SIG-M5 treated with dmso at 0.1 percent for 504 hours (cell line): ENCODE data around the gene NAA60.
"Not testable (repeated sequence)": the region's sequence is repeated elsewhere in the genome, so short reads cannot be mapped to it uniquely, and the experiment has no call there.

Experiments used
- DNase-seq: peaks from one replicate; lab custom pipeline; 2025; ENCODE audit not compliant: unreplicated experiment; lab: John Stamatoyannopoulos, UW

The NAA60 gene

GRCh38 chr16:3461151-3461550 lies 17.7 kb downstream of the NAA60 start:
- DNase-seq = peak; percentile 26

GRCh38 chr16:3465301-3465700 lies 21.8 kb downstream of the NAA60 start:
- DNase-seq = no peak

- DNase-seq = no peak
Observed at GRCh38 chr16:3465911-3466584, 22.6 kb downstream of the NAA60 start.

- no peak for DNase-seq
Observed at GRCh38 chr16:3467182-3467581, 23.7 kb downstream of the NAA60 start.

GRCh38 chr16:3467921-3468320 lies 24.4 kb downstream of the NAA60 start:
- peak; percentile 54 for DNase-seq

GRCh38 chr16:3468501-3468900 lies 25.0 kb downstream of the NAA60 start:
- DNase-seq = no peak

- DNase-seq = no peak
Observed at GRCh38 chr16:3469736-3470135, 26.3 kb downstream of the NAA60 start.

- no peak for DNase-seq
Observed at GRCh38 chr16:3470723-3471122, 27.2 kb downstream of the NAA60 start.

GRCh38 chr16:3471518-3472176 lies 28.2 kb downstream of the NAA60 start:
- DNase-seq = no peak

GRCh38 chr16:3472878-3473595 lies 29.6 kb downstream of the NAA60 start:
- DNase-seq = no peak

GRCh38 chr16:3473596-3473943 lies 30.1 kb downstream of the NAA60 start:
- not testable (repeated sequence) for DNase-seq

- DNase-seq = no peak
Observed at GRCh38 chr16:3474136-3474779, 30.8 kb downstream of the NAA60 start.

GRCh38 chr16:3474870-3475269 lies 31.4 kb downstream of the NAA60 start:
- not testable (repeated sequence) for DNase-seq

GRCh38 chr16:3475604-3476375 lies 32.3 kb downstream of the NAA60 start:
- DNase-seq = no peak

- no peak for DNase-seq
Observed at GRCh38 chr16:3476409-3476808, 32.9 kb downstream of the NAA60 start.

- no peak for DNase-seq
Observed at GRCh38 chr16:3478242-3478925, 34.9 kb downstream of the NAA60 start.

GRCh38 chr16:3479654-3480216 lies 36.3 kb downstream of the NAA60 start:
- DNase-seq = no peak

- DNase-seq = no peak
Observed at GRCh38 chr16:3480901-3481695, 37.6 kb downstream of the NAA60 start.
